Stimulated activated CD4-positive, alpha-beta T cell treated with anti-CD3 and anti-CD28 coated beads, TNF-alpha, amount 100 ng/mL, for 24 hours (primary cell): ENCODE measurements around the gene CEP126.

ENCODE experiments used
- DNase-seq, 3 experiments: peaks; one replicate each; pipeline ENCODE4 v3.0.0-alpha.2; 2020; ENCODE audit warnings: low read depth in 3 of 3

CEP126 gene

GRCh38 chr11:102012946-102013345 lies 98.1 kb downstream of the CEP126 start:
- no peak for DNase-seq

- DNase-seq = no peak
Observed at GRCh38 chr11:102014756-102015155, 99.9 kb downstream of the CEP126 start.

GRCh38 chr11:102017026-102017425 lies 102.2 kb downstream of the CEP126 start:
- DNase-seq = no peak

GRCh38 chr11:102026217-102026616 lies 111.4 kb downstream of the CEP126 start:
- DNase-seq = no peak

- DNase-seq = no peak
Observed at GRCh38 chr11:102026959-102027358, 112.1 kb downstream of the CEP126 start.

GRCh38 chr11:102036757-102037156 lies 121.9 kb downstream of the CEP126 start:
- no peak for DNase-seq

- no peak for DNase-seq
Observed at GRCh38 chr11:102046841-102047240, 132.0 kb downstream of the CEP126 start.

- DNase-seq = peak; percentile 8 to 64 (median 20)
Observed at GRCh38 chr11:102047305-102047924, 132.6 kb downstream of the CEP126 start, which contains the start of gene CFAP300. Gene CFAP300 (plus strand): TSS chr11:102047437. CDS start chr11:102047471, 34 bp downstream.
